Measurements from ENCODE around the gene NAPB. TPM values are rescaled to one million over a fixed set of nuclear protein-coding genes. Genes with fewer than 3 reads are reported as not detected.
A peak's percentile ranks its signal among the peaks of the same experiment; 100 is the strongest.

NAPB gene
- total RNA-seq, 1 experiment from 2014 or later = 6.6 TPM

DNA sequence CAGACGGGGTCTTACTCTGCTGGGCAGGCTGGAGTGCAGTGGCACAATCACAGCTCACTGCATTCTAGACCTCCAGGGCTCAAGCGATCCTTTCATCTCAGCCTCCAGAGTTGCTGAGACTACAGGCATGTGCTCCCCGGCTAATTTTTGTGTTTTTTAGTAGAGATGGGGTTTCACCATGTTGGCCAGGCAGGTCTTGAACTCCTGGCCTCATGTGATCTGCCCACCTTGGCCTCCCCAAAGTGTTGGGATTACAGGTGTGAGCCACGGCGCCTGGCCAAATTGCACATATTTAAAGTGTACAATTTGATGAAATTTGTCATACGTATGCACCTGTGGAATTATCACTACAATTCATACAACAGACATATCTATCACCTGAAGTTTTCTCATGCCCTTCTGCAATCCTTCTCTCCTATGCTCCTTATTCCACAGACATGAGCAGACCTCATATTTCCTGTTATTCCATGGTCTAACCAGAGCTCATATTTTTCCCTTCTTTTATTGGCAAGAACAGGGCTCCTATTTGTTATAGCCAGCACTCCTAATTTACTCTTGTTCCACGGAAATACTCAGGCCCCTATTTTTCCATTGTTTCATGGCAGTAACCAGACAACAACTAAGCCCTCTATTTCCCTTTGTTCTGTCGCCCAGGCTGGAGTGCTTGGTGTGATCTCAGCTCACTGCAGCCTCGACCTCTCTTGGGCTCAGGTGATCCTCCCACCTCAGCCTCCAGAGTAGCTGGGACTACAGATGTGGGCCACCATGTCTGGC lies 16.0 kb upstream of the NAPB start:
- DNase-seq (ENCODE audit: low spot score) = no peak

DNA sequence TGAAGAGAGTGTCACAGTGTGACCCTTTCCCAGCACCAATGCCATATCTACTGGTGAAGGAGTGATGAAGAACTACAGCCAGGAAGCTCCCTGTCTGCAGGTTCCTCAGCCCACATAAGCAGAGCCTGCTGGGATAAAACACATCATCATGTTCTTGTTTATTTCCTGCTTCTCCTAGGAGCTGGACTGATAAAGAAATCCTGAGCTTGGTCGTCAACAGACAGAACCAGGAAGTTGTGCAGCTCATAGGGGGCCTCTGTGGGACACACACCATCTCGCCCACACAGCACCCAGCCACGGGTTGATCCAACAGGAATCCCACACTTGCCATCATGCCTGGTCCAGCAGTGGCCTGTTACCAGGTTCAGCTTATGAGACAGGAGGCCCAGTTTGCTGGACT lies 15.4 kb upstream of the NAPB start:
- DNase-seq (ENCODE audit: low spot score) = no peak

DNA sequence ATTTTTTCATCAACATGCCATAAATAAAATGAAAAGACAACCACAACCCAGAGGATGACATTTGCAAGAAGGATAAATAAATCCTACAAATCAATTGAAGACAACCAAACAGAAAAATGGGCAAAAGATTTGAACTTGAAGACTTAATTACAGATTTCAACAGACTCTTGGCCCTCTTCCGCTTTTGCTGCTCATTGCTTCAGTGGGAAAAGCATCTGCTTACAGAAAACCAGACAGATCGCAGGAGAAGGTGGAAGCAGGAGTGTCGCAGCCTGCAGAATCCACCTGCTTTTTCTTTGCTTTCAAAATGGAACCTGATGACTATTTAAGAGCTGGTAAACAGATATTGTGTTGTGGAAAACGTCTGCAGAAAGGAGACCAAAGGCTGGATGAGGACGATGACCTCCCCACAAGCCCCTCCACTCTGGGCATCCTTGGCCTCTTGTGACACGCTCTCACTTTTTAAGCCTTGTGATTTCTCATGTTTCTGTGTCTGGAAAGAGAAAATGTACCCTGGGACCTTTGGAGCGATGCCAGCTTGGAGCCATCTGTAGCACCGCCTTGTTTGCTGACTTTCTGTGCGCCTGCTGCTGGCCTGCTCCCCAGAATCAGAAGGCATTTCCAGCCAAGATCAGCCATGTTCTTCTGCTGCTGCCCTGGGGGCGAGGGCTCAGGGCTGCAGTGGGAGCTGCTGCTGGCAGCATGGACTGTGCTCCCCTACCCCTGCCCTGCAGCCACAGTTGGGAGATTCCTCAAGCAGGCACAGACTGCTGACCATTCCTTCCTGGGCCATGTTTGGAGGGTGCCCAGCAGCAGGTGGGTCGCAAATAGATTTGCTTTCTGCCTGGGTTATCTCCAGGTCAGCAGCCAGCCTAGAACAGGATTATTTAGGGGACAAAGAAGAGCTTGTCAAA lies 14.6 kb upstream of the NAPB start:
- DNase-seq (ENCODE audit: low spot score) = no peak

DNA sequence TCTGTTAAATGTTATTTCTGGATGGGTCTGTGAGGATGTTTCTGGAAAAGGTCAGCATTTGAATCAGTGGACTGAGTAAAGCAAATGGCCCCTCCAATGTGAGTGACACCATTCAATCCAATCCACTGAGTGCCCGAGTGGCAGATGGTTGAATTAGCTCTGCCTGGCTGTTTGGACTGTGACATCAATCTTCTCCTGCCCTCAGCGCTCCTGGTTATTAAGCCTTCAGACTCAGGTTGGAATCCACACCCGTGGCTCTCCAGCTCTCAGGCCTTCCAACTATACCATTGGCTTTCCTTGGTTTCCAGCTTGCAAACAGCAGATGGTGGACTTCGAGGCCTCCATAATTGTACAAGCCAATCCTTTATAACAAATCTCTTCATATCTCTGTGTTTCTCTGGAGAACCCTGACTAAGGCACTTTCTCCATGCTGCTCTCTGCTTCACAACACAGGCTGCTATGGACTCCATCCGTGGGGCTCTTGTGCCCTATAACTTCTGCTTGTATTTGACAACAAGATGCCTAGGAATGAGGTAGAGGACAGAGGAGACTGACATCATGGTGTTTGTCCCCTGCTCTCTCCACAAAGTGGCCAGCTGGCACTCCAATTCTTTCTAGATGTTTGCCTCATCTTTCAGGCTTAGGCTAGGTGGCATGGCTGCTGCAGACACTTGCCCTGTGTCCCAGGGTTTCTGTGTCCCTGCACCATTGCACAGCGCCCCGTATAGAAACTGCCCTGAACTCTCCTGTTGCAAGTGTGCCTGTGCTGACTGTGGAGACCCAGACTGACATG lies 13.4 kb upstream of the NAPB start:
- DNase-seq (ENCODE audit: low spot score) = no peak

DNA sequence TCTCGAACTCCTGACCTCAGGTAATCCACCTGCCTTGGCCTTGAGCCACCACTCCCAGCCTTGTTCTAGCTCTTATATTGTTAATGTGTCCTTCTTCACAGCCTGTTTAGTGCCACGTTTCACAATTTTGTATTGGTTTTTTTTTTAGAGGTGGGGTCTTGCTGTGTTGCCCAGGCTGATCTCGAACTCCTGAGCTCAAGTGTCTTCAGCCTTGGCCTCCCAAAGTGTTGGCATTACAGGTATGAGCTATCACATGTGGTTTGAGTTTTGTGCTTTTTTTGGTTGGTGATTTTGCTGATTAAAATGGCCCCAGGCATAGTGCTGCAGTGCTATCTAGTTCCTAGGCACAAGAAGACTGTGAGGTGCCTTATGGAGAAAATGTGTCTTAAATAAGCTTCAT lies 12.3 kb upstream of the NAPB start:
- DNase-seq (ENCODE audit: low spot score) = no peak

DNA sequence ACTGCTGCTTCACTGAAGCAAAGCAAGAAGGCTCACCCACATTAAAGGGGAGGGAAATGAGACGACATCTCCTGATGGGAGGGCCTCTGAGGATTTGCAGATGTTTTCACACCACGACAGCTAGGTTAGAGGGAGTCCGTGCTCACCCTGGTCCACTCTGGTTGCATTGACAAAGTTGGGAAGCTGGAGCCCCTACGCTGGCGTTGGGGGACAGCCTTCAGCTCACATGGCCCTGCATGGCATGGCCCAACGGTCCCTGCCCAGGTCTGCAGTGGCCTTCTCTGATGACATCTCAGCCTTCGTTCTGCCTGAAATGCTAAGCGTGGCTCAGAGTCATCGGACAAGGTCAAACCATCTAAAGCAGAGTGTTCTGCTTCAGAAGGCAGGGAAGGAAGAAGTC lies 3.8 kb upstream of the NAPB start:
- no peak for DNase-seq (ENCODE audit: low spot score)

DNA sequence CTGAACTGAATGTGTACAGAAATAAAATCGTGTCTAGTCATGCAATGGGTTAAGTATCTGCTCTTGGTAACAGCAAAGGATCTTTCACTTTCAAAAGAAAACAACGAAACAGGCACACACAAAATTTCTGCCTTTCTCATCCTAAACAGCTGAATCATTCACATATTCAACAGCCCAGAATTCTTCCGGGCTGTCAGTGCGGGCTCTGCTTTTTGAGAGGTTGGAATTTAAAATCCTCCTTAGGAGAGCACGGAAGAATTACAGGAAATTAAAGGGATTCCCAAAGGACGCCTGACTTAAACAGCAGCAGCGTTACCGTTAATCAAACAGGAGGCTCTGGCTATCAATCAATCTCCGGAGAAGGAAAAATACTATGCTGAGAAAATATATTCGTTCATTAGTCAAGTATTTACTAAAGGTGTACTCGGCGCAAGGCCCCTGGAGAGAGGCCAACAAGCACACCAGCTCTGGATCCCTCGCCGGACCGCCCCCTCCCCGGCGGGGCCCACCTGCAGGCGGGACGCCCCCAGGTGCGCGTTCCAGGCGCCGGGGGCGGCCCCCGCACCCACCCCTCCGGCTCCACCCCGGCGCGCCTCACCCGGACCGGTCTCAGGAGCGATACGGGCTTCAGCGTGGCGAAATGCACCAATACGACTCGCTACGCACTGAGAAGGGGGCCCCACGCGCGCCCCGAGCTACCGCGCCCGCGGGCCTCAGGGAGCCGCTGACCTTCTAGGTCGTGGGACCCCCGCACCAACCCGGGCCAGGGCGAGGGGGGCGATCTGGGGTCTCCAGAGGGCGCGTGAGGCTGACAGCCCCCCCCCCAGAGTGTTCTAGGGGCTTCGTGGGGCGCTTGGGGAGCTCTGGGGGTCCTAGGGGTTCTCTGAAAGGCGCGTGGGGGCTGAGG lies 1.0 kb downstream of the NAPB start:
- peak; percentile 33 for DNase-seq (ENCODE audit: low spot score)

DNA sequence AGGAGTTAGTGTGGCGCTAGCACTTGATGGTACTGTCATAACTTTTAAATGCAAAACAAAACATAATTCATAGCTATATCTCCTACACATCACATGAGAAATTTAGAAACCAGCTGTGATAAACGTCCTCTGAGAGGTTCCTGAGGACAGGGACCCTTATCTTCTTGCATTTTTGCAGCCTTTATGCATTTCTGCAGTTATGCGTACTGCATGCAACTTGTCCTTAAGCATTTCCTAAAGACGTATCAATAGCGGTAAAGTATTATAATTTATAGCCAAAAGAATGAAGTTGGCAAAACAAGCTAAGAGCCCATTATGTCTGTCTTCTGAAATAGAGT lies 1.7 kb downstream of the NAPB start:
- DNase-seq (ENCODE audit: low spot score) = no peak

DNA sequence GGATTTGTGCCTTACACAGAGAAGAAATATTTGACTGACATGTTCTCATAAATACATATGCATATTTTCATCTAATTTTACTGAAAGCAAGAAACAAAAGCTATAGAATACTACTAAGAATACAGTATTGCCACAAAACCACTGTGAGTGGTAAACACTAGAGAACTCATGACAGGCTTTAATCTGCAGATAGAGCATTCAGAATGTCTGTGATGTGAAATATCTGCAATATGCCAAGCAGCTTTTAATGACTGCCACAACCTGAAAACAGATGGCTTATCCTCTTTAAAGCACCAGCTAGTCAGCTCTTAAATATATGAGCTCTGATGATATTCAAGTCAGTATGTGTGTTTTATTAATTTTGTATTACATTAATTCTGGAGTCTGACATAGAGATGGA lies 3.4 kb downstream of the NAPB start:
- no peak for DNase-seq (ENCODE audit: low spot score)

DNA sequence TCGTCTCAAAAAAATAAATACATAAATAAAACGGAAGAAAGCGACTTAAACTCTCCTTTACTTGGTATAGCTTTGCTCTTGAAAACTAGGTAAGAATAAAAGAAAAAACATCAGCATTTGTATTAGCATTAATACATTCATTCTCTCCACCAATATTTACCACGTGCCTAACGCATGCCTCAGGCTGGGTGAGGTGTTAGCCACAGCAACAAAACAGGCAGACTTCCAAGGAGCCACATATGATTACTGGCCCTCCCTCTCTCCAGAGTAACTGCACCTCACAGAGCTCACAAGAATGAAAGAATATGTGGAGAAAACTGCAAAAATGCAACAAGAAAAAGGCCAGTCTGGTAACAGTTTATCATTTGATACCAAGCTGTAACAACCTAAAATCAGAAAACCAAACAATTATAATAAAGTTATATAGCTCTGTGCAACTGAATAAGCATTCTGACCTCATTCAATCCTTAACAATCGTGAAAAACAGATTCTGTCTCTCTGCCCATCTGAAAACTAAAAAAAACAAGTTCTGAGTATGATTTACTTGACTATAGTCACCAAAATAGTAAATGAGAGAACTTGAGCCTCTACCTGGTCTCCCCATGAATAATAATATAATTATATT lies 5.2 kb downstream of the NAPB start:
- DNase-seq (ENCODE audit: low spot score) = no peak

DNA sequence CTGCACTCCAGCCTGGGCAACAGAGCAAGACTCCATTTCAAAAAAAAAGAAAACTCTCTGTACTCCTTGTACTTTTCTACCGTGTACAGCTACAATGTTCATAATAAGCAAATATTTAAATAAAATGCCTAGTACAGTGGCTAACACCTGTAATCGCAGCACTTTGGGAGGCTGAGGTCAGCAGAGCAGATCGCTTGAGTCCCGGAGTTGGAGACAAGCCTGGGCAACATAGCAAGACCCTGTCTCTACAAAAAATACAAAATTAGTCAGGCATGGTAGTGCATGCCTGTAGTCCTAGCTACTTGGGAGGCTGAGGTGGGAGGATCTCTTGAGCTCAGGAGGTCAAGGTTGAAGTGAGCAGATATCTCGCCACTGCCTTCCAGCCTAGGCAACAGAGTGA lies 5.7 kb downstream of the NAPB start:
- no peak for DNase-seq (ENCODE audit: low spot score)

DNA sequence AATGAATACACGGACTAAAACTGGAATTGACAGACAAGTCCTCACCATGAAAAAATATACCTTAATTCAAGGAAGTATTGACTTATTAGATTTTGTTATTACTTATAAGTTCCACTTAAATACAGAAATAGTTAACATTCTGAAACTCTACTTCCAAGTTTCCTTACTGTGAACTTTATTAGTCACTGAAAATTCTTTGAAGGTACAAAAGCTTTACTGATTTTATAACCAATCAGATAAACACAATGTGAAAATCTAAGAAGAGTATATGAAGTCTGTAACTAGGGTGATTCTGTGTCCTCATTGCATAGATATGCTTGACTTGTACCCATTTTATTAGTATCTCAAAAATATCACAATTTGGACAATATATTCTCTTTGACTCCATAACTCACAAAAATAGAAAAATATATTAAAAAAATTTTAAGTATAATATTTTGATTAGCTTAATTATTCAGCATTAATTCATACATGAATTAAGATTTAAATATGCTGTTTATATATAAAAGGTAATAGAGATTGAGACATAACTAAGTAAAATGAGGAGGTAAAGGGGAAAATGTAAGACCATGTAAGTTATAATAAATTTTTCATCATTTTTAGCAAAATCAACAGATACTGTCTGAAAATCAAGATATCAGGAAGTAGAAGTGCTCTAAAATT lies 6.6 kb downstream of the NAPB start:
- no peak for DNase-seq (ENCODE audit: low spot score)

DNA sequence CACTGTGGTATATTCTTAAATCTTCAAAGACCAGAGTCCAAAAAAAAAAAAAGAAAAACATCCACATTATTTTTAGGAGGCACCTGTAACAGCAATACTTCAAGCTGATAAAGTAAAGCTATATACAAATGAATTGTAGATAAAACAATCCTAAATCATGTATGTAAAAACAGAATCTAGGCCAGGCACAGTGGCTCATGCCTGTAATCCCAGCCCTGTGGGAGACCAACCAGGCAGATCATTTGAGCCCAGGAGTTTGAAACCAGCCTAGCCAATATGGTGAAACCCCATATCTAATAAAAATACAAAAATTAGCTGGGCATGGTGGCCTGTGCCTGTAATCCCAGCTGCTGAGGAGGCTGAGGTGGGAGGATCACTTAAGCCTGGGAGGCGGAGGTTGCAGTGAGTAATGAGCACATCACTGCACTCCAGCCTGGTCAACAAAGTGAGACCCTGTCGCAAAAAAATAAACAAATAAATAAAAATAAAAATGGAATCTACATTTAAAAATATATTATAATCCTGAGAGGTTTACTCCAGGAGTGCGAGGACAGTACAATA lies 7.3 kb downstream of the NAPB start:
- DNase-seq (ENCODE audit: low spot score) = no peak

DNA sequence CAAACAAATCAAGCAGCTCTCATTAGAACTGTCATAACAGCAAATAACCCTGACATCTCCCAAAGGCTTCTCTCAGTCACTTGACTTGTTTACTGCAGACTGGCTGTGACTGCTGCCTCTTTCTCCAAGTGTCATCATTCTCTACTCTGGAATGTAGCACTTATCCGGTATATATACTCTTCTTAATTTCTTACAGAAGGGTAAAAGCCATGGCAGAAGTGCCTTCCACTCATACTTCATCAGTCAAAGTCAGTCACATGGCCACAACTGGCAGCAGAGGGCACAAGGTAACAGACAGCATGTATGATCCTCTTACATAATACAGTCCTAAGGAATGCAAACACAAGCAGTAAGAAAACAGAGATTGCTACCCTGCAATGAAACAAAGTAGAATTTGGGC lies 9.3 kb downstream of the NAPB start:
- DNase-seq (ENCODE audit: low spot score) = no peak

DNA sequence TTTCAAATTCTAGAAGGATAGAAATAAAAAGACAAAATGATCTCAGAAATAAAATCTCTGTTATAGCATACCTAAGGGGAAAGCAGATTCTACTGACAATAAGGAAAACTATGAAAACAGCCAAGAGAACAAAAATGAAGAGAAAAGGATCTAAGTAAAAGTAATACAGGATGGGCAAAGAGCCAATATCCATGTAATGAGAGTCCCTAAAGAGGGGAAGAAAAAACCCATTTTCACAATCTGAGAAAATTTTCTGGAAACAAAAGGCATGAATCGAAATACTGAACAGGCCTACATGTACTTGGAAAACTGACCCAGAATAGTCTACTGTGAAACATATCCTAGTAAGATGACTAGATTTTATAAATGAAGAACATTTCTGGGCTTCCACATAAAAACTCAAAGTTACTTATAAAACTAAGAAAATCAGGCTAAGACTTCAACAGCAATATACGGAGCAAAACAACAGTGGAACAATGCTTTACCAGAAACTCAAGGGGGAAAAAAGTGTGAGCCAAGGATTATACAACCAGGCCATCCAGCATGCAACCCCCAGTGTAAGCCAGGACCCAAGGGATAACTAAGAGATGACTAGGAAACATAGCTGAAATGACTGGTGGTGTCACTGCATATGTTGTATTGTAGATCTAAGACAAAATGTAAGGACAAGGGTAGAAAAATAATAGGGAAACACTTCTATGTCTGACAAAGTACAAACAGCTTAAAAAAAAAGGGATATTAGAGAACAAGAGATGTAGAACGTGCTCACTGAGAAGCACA lies 10.2 kb downstream of the NAPB start:
- no peak for DNase-seq (ENCODE audit: low spot score)

DNA sequence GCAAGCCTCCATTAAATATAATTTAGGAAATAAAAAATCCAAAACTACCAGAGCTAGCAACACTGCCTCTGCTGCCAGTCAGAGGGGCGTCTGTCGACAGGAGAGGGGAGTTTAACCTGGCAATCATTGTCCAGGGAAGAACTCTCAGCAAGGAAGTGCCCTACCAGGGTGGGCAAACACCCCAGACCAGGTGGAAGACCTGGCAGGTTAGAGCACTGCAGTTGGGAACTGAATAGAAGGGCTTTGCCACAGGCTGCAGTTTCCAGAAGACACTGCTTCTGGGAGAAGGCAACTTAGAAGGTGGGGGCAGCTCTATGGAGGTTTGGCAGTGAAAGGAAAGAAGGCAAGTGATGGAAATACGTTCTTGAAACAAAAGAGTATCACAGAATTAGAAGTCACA lies 11.5 kb downstream of the NAPB start:
- DNase-seq (ENCODE audit: low spot score) = no peak

DNA sequence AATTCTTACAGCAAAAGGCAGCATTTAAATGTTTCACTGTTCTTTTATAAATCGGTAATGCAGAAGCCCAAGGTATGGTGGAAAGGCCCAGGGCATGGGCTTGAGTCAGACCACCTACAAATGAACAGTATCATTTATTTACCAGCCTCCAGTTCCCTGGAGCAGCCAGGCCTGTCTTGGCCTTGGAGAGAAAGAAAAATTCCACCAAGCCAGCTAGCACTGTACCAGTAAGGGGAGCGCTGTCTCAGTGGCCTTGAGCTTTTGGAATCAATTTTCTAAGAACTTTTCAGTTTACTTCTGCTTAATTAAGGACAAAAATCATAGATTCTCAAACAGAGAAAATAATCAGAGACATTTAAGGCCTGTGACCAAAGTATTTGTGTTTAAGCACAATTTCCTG lies 12.3 kb downstream of the NAPB start:
- no peak for DNase-seq (ENCODE audit: low spot score)

DNA sequence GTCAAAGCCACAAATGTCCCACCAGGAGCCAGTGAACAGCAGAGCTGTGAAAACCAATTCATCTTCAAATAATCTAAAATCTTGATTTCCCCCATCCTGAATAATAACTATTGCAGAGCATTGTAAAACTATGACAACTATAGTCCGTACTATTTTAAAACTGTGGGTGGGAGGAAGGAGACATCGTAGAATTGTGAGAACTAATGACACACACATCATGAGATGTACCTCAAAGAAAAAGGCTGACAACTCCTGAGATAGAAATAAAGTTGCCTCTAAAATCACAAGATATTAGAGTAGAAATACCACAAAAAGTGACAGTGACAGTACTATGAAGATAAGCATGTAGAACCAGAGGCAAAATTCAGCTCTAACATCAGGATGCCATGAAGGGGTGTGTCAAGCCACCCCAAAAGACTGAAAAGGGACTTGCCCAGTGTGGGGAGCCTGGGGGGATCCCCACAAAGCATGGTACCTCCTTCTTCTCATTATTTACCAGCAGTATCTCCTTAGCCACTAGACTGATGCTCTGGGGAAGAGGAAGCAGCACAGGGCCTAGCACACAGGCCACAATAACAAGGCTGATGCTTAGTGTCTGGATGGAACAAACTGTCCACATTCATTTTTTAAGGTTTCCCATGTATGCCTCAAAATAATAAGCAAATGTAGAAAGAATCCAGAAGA lies 13.4 kb downstream of the NAPB start:
- DNase-seq (ENCODE audit: low spot score) = no peak

DNA sequence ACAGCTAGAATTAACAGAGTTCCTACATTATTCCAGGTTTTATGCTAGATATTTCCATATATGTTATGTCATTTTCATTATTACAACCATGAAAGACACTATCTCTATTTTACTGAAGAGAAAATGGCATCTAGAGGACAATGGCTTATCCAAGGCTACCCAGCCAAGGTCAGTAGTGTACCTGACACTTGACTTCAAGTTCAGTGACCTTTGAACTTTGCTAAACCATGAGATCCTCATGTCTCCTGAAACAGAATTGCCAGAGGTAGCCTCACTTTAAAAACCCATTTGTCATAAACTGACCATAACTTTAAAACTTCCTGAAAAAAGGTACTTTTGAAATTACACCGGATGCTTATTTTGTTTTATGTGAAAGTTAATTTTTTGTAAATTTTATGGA lies 14.4 kb downstream of the NAPB start:
- no peak for DNase-seq (ENCODE audit: low spot score)
